GM12872 (cell line): ENCODE measurements around the gene PON2.

Experiments
- TF ChIP-seq, protein P1 (sequence below): IDR thresholded peaks from 3 replicates; pipeline ENCODE4 v1.5.1; 2011; ENCODE audit warnings: low read depth, mild to moderate bottlenecking, low read length, moderate library complexity; ENCODE audit not compliant: insufficient read depth

Gene PON2

DNA sequence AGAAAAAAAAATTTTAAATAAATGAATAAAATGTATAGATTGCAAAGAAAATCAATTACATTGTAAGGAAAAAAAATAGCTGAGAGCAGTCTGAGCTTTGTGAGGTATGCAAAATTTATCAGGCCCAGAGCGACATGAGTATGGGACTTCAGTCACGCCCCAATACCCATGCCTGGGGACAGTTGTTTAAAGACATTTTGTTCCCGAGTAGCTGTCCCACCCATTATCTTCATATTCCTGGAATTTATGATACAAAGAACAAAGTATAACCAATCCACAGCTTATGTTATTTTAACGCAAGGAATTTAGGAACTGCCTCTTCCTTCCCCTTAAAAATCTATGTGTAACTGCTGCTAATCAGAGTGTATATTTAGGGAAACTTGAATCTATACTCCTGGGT is 1.6 kb upstream of the PON2 start:
- TF ChIP-seq, protein P1, sequence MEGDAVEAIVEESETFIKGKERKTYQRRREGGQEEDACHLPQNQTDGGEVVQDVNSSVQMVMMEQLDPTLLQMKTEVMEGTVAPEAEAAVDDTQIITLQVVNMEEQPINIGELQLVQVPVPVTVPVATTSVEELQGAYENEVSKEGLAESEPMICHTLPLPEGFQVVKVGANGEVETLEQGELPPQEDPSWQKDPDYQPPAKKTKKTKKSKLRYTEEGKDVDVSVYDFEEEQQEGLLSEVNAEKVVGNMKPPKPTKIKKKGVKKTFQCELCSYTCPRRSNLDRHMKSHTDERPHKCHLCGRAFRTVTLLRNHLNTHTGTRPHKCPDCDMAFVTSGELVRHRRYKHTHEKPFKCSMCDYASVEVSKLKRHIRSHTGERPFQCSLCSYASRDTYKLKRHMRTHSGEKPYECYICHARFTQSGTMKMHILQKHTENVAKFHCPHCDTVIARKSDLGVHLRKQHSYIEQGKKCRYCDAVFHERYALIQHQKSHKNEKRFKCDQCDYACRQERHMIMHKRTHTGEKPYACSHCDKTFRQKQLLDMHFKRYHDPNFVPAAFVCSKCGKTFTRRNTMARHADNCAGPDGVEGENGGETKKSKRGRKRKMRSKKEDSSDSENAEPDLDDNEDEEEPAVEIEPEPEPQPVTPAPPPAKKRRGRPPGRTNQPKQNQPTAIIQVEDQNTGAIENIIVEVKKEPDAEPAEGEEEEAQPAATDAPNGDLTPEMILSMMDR = no peak

GRCh38 chr7:95435422-95435780 is 573 bp upstream of the PON2 start:
- TF ChIP-seq, protein P1 = no peak

GRCh38 chr7:95433952-95434556 is 774 bp downstream of the PON2 start:
- TF ChIP-seq, protein P1 = no peak

DNA sequence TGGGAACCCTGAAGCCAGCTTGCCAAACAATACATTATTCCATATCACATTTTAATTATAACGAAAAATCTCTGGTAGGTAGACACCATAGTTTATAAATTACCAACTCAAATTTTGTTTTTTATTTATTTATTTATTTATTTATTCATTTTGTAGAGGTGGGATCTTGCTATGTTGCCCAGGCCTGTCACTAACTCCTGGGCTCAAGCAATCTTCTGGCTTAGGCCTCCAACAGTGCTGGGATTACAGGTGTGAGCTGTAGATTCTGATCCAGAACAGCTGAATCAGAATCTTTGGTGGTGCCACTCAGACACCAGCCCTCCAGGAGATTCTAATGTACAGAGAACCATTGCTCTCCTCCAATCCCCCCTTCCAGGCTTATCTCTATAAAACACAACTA is 1.7 kb downstream of the PON2 start:
- TF ChIP-seq, protein P1 = no peak

DNA sequence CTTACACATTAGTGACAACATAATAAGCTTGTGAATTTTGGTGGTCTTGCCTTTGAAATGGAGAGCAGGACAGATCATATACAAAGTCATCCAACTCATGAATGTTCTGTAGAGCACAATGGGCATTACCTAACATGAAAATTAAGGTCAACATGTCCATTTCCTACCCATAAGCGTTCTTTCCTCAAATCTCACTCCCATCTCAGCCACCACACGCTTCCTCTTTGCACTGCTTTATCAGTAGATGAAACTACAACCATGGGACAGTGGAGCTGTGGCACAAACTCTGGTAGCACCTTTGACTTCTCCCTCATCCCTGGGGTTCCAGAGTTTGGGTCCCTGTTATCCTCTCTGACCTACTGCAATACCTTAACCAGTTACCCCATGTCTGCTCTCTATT is 2.2 kb downstream of the PON2 start:
- TF ChIP-seq, protein P1 = no peak

DNA sequence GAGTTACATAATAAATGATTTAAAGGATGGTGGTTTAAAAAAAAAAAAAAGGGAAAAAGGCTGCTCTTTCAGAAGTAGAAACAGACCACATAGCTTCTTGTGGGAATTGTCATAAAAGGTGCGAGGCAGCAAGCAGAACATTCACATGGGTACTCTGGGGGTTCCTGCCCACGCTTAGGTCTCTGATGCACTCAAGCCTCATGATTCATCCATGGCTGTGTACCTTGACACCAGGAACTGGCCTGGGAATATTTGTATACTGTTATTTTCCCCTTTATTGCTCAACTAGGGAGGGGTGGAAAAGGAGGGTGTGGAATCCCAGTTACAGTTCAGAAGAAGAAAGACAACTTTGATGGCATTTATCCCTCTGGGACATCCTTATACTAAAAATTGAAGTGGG is 4.0 kb downstream of the PON2 start:
- TF ChIP-seq, protein P1 = no peak

- TF ChIP-seq, protein P1 = no peak
These were observed 5.4 kb downstream of the PON2 start for GRCh38 chr7:95429241-95429990.
